HFFc6 (cell line): Measurements from ENCODE around the gene HSBP1L1. TPM values are rescaled to one million over a fixed set of nuclear protein-coding genes. Genes with fewer than 3 reads are reported as not detected.

ENCODE experiments used
- DNase-seq: peaks from one replicate; pipeline ENCODE4 v3.0.0-alpha.2; 2018
- H3K27ac Mint-ChIP-seq: 2 replicates; pipeline ENCODE4 v1.8.0; 2020; ENCODE audit warnings: mild to moderate bottlenecking, mixed read lengths
- H3K27me3 Mint-ChIP-seq: 2 replicates; pipeline ENCODE4 v1.8.0; 2021; ENCODE audit warnings: mild to moderate bottlenecking, moderate library complexity, mixed read lengths; ENCODE audit not compliant: insufficient read depth
- H3K36me3 Mint-ChIP-seq: 2 replicates; pipeline ENCODE4 v1.8.0; 2021; ENCODE audit warnings: low read depth, mixed read lengths
- H3K4me1 Mint-ChIP-seq: 2 replicates; pipeline ENCODE4 v1.8.0; 2020; ENCODE audit warnings: low read depth, mixed read lengths
- H3K4me3 Mint-ChIP-seq: 2 replicates; pipeline ENCODE4 v1.8.0; 2020; ENCODE audit warnings: mild to moderate bottlenecking, moderate library complexity, mixed read lengths
- H3K9me3 Mint-ChIP-seq: 2 replicates; pipeline ENCODE4 v1.8.0; 2020; ENCODE audit warnings: mild to moderate bottlenecking, mixed read lengths
- CTCF ChIP-seq: fragments of 200-600 bp; sonication (generic); IDR thresholded peaks from 2 replicates; pipeline ENCODE4 v1.5.0; 2021; ENCODE audit warnings: antibody characterized with exemption, mild to moderate bottlenecking
- total RNA-seq, 6 experiments: library from RNA; stranded (reverse); fragmentation: NEBNext Ultra II Directional; extraction: Animal tissue kit (Norgen Biotek cat#: 25700); gene quantifications; 2 replicates in 1 of 6; 3 replicates in 5 of 6; pipeline ENCODE4 v1.2.3, GENCODE V29; 2021

Gene HSBP1L1
- total RNA-seq, 6 experiments from 2014 or later: 20.7 to 25.6 (median 21.6) TPM

DNA sequence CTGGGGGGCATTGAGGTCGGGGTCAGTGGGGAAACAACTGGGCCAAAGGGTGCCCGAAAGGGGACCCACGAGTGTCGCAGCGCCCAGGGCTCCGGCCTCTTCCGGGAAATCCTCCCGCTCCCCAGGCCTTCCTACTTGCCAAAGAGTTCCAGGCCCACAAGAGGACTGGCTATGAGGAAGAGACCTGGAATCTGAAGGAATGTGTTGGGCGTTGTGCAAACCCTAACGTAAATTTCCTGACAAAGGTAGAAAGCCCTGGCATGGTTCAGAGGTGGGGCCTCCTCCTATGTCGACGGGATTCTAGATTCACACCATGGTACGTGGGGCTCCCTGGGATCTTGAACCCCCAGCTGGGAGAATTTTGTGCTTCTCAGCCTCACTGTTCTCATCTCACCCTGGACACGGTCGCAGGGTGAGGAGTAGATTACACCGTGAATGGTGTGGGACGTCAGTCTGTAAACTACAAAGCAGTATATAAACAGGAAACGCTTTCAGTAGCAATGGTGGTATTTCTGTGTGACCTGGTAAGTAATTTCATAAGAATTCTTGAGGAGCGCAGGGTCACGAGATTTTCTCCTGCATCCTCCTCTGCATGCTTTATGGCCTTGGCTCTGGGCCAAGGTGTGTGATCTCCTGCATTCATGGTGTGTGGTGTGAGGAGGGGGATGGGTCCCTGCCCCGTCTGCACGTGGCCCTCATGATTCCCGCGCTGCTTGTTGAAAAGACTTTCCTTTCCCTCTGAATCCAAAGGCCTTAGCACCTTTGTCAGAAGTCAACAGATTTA lies 868 bp downstream of the HSBP1L1 start:
- peak; percentile 62 for DNase-seq
- Mint-ChIP-seq H3K27ac (peak overlapping the region; percentile 95), H3K36me3 (peaks cover 5% of the 10 kb centered on the region; the same call in 1 of the 2 replicates), H3K4me1 (peaks cover 37% of the 10 kb centered on the region), H3K9me3 (no peaks in the 10 kb centered on the region), H3K27me3 (peaks cover 3% of the 10 kb centered on the region; the same call in 1 of the 2 replicates), H3K4me3 (peak overlapping the region; percentile 87)
- TF ChIP-seq CTCF: no peak

- no peaks in the 10 kb centered on the region; the same call in 1 of the 2 replicates for H3K27me3 Mint-ChIP-seq
- H3K4me3 Mint-ChIP-seq: no peak overlapping the region
- H3K4me1 Mint-ChIP-seq: peaks cover 10% of the 10 kb centered on the region
- no peak for DNase-seq
- H3K27ac Mint-ChIP-seq: no peak overlapping the region
- no peaks in the 10 kb centered on the region for H3K9me3 Mint-ChIP-seq
- H3K36me3 Mint-ChIP-seq: peaks cover 42% of the 10 kb centered on the region
- TF ChIP-seq CTCF: no peak
These were observed 6.1 kb downstream of the HSBP1L1 start for GRCh38 chr18:79970419-79971133.

DNA sequence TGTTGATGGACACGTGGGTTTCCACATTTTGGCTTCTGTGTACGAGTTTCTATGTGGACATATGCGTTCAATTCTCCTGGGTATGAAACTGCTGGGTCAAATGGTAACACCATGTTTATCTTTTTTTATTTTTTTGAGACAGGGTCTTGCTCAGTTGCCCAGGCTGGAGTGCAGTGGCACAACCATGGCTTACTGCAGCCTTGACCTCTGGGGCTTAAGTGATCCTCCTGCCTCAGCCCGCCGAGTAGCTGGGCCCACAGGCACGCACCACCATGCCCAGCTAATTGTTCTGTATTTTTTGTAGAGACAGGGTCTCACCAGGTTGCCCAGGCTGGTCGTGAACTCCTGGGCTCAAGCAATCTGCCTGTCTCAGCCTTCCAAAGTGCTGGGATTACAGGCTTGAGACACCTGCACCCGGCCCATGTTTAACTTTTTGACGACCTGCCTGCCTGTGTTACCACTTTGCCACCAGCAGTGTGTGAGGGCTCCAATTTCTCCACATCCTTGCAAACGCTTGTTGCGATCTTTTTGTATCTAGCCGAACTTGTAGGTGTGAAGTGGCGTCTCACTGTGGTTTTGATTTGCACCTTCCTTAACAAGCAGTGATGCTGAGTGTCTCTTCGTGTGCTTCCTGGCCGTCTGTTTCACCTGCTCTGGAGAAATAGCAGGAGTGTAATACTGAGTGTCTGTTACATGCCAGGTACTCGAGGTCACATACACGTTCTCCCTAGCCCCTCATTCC lies 6.9 kb downstream of the HSBP1L1 start:
- Mint-ChIP-seq H3K36me3 (peaks cover 49% of the 10 kb centered on the region), H3K27ac (no peak overlapping the region), H3K4me3 (no peak overlapping the region), H3K9me3 (no peaks in the 10 kb centered on the region), H3K4me1 (peaks cover 6% of the 10 kb centered on the region; the same call in 1 of the 2 replicates), H3K27me3 (no peaks in the 10 kb centered on the region; the same call in 1 of the 2 replicates)
- no peak for TF ChIP-seq CTCF
- no peak for DNase-seq

- Mint-ChIP-seq H3K9me3 (no peaks in the 10 kb centered on the region), H3K4me1 (peaks cover 5% of the 10 kb centered on the region; the same call in 1 of the 2 replicates), H3K27ac (no peak overlapping the region), H3K36me3 (peaks cover 49% of the 10 kb centered on the region), H3K27me3 (no peaks in the 10 kb centered on the region; the same call in 1 of the 2 replicates), H3K4me3 (no peak overlapping the region)
- TF ChIP-seq CTCF: no peak
- DNase-seq: no peak
These were observed 7.5 kb downstream of the HSBP1L1 start for GRCh38 chr18:79971986-79972385.

DNA sequence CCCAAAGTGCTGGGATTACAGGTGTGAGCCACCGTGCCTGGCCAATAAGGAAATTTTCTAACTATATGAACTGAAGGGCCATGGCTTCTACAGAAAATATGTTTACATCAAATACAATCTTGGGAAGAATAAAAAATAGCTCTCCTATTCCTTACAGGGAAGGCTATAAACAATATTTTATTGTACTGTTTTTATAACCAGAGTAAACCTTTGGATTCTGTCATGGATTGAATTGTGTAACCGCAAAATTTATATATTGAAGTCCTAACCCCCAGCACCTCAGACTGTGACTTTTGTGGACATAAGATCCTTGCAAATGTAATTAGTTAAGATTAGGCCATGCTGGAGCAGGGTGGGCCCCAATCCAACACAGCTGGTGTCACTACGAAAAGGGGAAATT lies 8.3 kb downstream of the HSBP1L1 start:
- no peak overlapping the region for H3K4me3 Mint-ChIP-seq
- H3K9me3 Mint-ChIP-seq: no peaks in the 10 kb centered on the region
- H3K27ac Mint-ChIP-seq: no peak overlapping the region
- H3K36me3 Mint-ChIP-seq: peaks cover 49% of the 10 kb centered on the region
- no peak for DNase-seq
- H3K4me1 Mint-ChIP-seq: no peaks in the 10 kb centered on the region
- no peak for TF ChIP-seq CTCF
- no peaks in the 10 kb centered on the region; the same call in 1 of the 2 replicates for H3K27me3 Mint-ChIP-seq
